H1 (cell line): ENCODE results near the gene BZW2. TPM values are rescaled to one million over a fixed set of nuclear protein-coding genes. Genes with fewer than 3 reads are reported as not detected.

Experiments used
- CTCF ChIA-PET: fragments of 300-600 bp; sonication (Branson Sonifier 250); formaldehyde crosslinking; loops from one replicate; lab custom pipeline; 2021; ENCODE audit not compliant: partially characterized antibody; lab: Charles Lee
- POLR2A ChIA-PET: fragments of 300-600 bp; sonication (Branson Sonifier 250); formaldehyde crosslinking; loops from one replicate; lab custom pipeline; 2021; ENCODE audit warnings: inconsistent platforms; ENCODE audit not compliant: partially characterized antibody; lab: Charles Lee
- DNase-seq, 2 experiments: peaks; one replicate each; pipeline versions ENCODE4 v3.0.0 to v3.0.0-alpha.2; 2010 to 2022; ENCODE audit warnings: low spot score in 2 of 2, low read depth in 1 of 2, mixed read lengths in 1 of 2
- FAIRE-seq: peaks from 2 replicates; lab custom pipeline; 2011; peaks lifted over from hg19 to GRCh38; lab: Jason Lieb, UNC
- H2AFZ ChIP-seq: 2 replicates; pipeline ENCODE4 v1.8.1; 2012; ENCODE audit warnings: low read length, inconsistent platforms
- H2AK5ac ChIP-seq: 2 replicates; pipeline ENCODE4 v1.6.1; 2013; ENCODE audit warnings: low read depth, low read length
- H2BK120ac ChIP-seq: replicated peaks from 2 replicates; pipeline ENCODE3; 2013; ENCODE audit warnings: low read depth, low read length, inconsistent platforms
- H2BK12ac ChIP-seq: 2 replicates; pipeline ENCODE4 v1.6.1; 2013; ENCODE audit warnings: low read depth, low read length
- H2BK15ac ChIP-seq: 2 replicates; pipeline ENCODE4 v1.6.1; 2013; ENCODE audit warnings: low read length
- H2BK20ac ChIP-seq: 2 replicates; pipeline ENCODE4 v1.6.1; 2013; ENCODE audit warnings: low read length
- H2BK5ac ChIP-seq: 2 replicates; pipeline ENCODE4 v1.6.1; 2013; ENCODE audit warnings: low read depth, low read length
- H3K14ac ChIP-seq: 2 replicates; pipeline ENCODE4 v1.6.1; 2013; ENCODE audit warnings: inconsistent platforms; ENCODE audit not compliant: insufficient read length
- H3K18ac ChIP-seq: 2 replicates; pipeline ENCODE4 v1.6.1; 2013; ENCODE audit warnings: low read length; ENCODE audit errors: extremely low read depth
- H3K23ac ChIP-seq: 2 replicates; pipeline ENCODE4 v1.6.1; 2013; ENCODE audit warnings: inconsistent platforms; ENCODE audit not compliant: insufficient read length
- H3K23me2 ChIP-seq: 2 replicates; pipeline ENCODE4 v1.6.1; 2013; ENCODE audit warnings: low read depth, low read length
- H3K27ac ChIP-seq: 2 replicates; pipeline ENCODE4 v1.6.1; 2011; ENCODE audit warnings: low read depth, low read length, inconsistent platforms
- H3K27me3 ChIP-seq, 4 experiments: replicated peaks in 1 of 4; 1 replicate in 1 of 4; 2 replicates in 3 of 4; pipeline versions ENCODE4 v1.6.1 to v1.8.1; 2011 to 2013; ENCODE audit warnings: low read length in 3 of 4, mild to moderate bottlenecking in 3 of 4, inconsistent platforms in 2 of 4, mixed read lengths in 2 of 4, moderate library complexity in 1 of 4; ENCODE audit not compliant: control insufficient read depth in 3 of 4, insufficient read depth in 3 of 4; ENCODE audit errors: extremely low read depth in 1 of 4
- H3K36me3 ChIP-seq, 4 experiments: 2 replicates each; pipeline versions ENCODE4 v1.6.1 to v1.8.1; 2011 to 2013; ENCODE audit warnings: mild to moderate bottlenecking in 4 of 4, low read length in 3 of 4, moderate library complexity in 2 of 4, control low read depth in 1 of 4, inconsistent platforms in 1 of 4; ENCODE audit not compliant: insufficient read depth in 4 of 4, control insufficient read depth in 2 of 4
- H3K4ac ChIP-seq: replicated peaks from 2 replicates; pipeline ENCODE3; 2013; ENCODE audit warnings: low read length, low read depth, mixed read lengths, inconsistent platforms; ENCODE audit not compliant: insufficient read length
- H3K4me1 ChIP-seq, 4 experiments: replicated peaks in 1 of 4; 1 replicate in 1 of 4; 2 replicates in 3 of 4; pipeline versions ENCODE4 v1.6.1 to v1.8.1; 2011 to 2013; ENCODE audit warnings: low read length in 3 of 4, inconsistent platforms in 2 of 4, mixed read lengths in 1 of 4; ENCODE audit not compliant: insufficient read depth in 4 of 4, control insufficient read depth in 3 of 4
- H3K4me2 ChIP-seq, 2 experiments: 2 replicates each; pipeline versions ENCODE4 v1.6.1 to v1.8.1; 2011 to 2013; ENCODE audit warnings: low read depth in 2 of 2, low read length in 2 of 2, control low read depth in 1 of 2, inconsistent platforms in 1 of 2, mild to moderate bottlenecking in 1 of 2; ENCODE audit not compliant: insufficient read depth in 1 of 2
- H3K4me3 ChIP-seq, 4 experiments: fragments of 200-600, 300-600 bp in 1 of 4; sonication (generic), shearing (Covaris generic), sonication (Bioruptor Twin) in 1 of 4; 2 replicates each; pipeline versions ENCODE4 v1.5.1 to v1.8.1; 2011 to 2016; ENCODE audit warnings: low read length in 4 of 4, low read depth in 3 of 4, control low read depth in 2 of 4, inconsistent platforms in 2 of 4, mild to moderate bottlenecking in 2 of 4, mixed read lengths in 1 of 4, moderate library complexity in 1 of 4; ENCODE audit not compliant: insufficient read depth in 2 of 4; ENCODE audit errors: extremely low read depth in 1 of 4
- H3K56ac ChIP-seq: replicated peaks from 2 replicates; pipeline ENCODE3; 2013; ENCODE audit warnings: low read depth, mild to moderate bottlenecking, mixed read lengths, low read length, inconsistent platforms; ENCODE audit not compliant: insufficient read length
- H3K79me1 ChIP-seq: 2 replicates; pipeline ENCODE4 v1.6.1; 2013; ENCODE audit warnings: low read depth, low read length, control low read depth
- H3K79me2 ChIP-seq, 2 experiments: 2 replicates each; pipeline versions ENCODE4 v1.6.1 to v1.8.1; 2012 to 2013; ENCODE audit warnings: low read length in 2 of 2, mild to moderate bottlenecking in 2 of 2, inconsistent platforms in 1 of 2; ENCODE audit not compliant: insufficient read depth in 2 of 2, control insufficient read depth in 1 of 2
- H3K9ac ChIP-seq, 4 experiments: replicated peaks in 1 of 4; 1 replicate in 1 of 4; 2 replicates in 3 of 4; pipeline versions ENCODE4 v1.6.1 to v1.8.1; 2011 to 2013; ENCODE audit warnings: low read depth in 3 of 4, low read length in 3 of 4, control low read depth in 2 of 4, mild to moderate bottlenecking in 2 of 4, moderate library complexity in 2 of 4, inconsistent platforms in 1 of 4; ENCODE audit errors: extremely low read depth in 1 of 4
- H3K9me3 ChIP-seq, 2 experiments: 2 replicates each; pipeline versions ENCODE4 v1.6.1 to v1.8.1; 2012 to 2013; ENCODE audit warnings: mild to moderate bottlenecking in 2 of 2, moderate library complexity in 2 of 2, control low read depth in 1 of 2, inconsistent platforms in 1 of 2, low read depth in 1 of 2, low read length in 1 of 2, mixed read lengths in 1 of 2; ENCODE audit not compliant: insufficient read depth in 2 of 2
- H4K20me1 ChIP-seq, 2 experiments: replicated peaks in 1 of 2; 2 replicates each; pipeline versions ENCODE3 to v1.8.1; 2011 to 2013; ENCODE audit warnings: inconsistent platforms in 2 of 2, low read length in 2 of 2, mild to moderate bottlenecking in 1 of 2; ENCODE audit not compliant: insufficient read depth in 2 of 2, control insufficient read depth in 1 of 2
- H4K5ac ChIP-seq: 2 replicates; pipeline ENCODE4 v1.6.1; 2013; ENCODE audit warnings: low read length, low read depth, mixed read lengths, inconsistent platforms; ENCODE audit not compliant: insufficient read length
- H4K8ac ChIP-seq: 2 replicates; pipeline ENCODE4 v1.8.0; 2013; ENCODE audit warnings: mild to moderate bottlenecking, moderate library complexity, low read length, inconsistent platforms; ENCODE audit not compliant: insufficient read depth; ENCODE audit errors: extremely low read depth
- H4K91ac ChIP-seq: replicated peaks from 2 replicates; pipeline ENCODE3; 2013; ENCODE audit warnings: low read length, mixed read lengths, inconsistent platforms; ENCODE audit not compliant: insufficient read length
- EP300 ChIP-seq, 2 experiments: IDR thresholded peaks; 1 replicate in 1 of 2; 2 replicates in 1 of 2; pipeline ENCODE4 v1.6.1; 2011 to 2012; ENCODE audit warnings: low read depth in 2 of 2, low read length in 2 of 2, mild to moderate bottlenecking in 2 of 2, borderline replicate concordance in 1 of 2, inconsistent platforms in 1 of 2, moderate library complexity in 1 of 2
- RAD21 ChIP-seq, 2 experiments: IDR thresholded peaks in 1 of 2; conservative IDR thresholded peaks in 1 of 2; 2 replicates each; pipeline ENCODE4 v1.6.1; 2011; ENCODE audit warnings: low read depth in 2 of 2, low read length in 2 of 2, improper control_type of control experiment in 1 of 2, inconsistent platforms in 1 of 2, mild to moderate bottlenecking in 1 of 2, moderate library complexity in 1 of 2
- WGBS, 2 experiments: shearing (Covaris generic) in 1 of 2; methylation state at CpG; one replicate each; pipeline versions ENCODE4 v1.1.6 to v1.1.7; 2013 to 2015; ENCODE audit warnings: low lambda C conversion rate in 2 of 2, mixed read lengths in 2 of 2, inconsistent platforms in 1 of 2, low coverage in 1 of 2, missing lambda C conversion rate in 1 of 2; ENCODE audit not compliant: insufficient replicate concordance in 2 of 2, insufficient coverage in 1 of 2, insufficient read length in 1 of 2; ENCODE audit errors: extremely low coverage in 1 of 2, missing lambda C conversion rate in 1 of 2; 5-methylcytosine and 5-hydroxymethylcytosine counted together
- polyA plus RNA-seq, 7 experiments: library from polyadenylated mRNA; depleted of rRNA in 3 of 7; stranded (reverse) in 5 of 7; unstranded in 2 of 7; fragments of >200 nt in 5 of 7; fragments of 200-250 nt in 2 of 7; gene quantifications; 1 replicate in 5 of 7; 2 replicates in 1 of 7; 4 replicates in 1 of 7; pipeline versions ENCODE4 v1.2.1 to v1.2.3, GENCODE V29; 2011 to 2013; ENCODE audit warnings: missing spikeins in 2 of 7, mixed read lengths in 2 of 7
- total RNA-seq: library from RNA; stranded (reverse); fragmentation: NEBNext Ultra II Directional; extraction: Animal tissue kit (Norgen Biotek cat#: 25700); gene quantifications from 2 replicates; pipeline ENCODE4 v1.2.1, GENCODE V29; 2021

BZW2 gene
- total and polyA plus RNA-seq, 2 of the 8 experiments (the other 6 are each of a cell fraction or from before 2014, with no cell fraction given): 32.3 to 103 TPM

- H3K14ac ChIP-seq: no peak overlapping the region
- TF ChIP-seq RAD21 (IDR thresholded peaks at IDR 0.05 in 1 of 2, conservative IDR thresholded peaks at IDR 0.05 in 1 of 2; ENCODE audit: low read depth in 2 of 2, low read length in 2 of 2): peak; percentile 11 to 22; a peak in 3 of 4 replicates
- TF ChIP-seq EP300 (IDR thresholded peaks at IDR 0.05; ENCODE audit: borderline replicate concordance in 1 of 2, low read depth in 2 of 2, low read length in 2 of 2): no peak
- no peak overlapping the region for H4K8ac ChIP-seq
- no peaks in the 10 kb centered on the region for H3K4me1 ChIP-seq
- no peaks in the 10 kb centered on the region for H3K9me3 ChIP-seq
- ChIA-PET CTCF (no interaction called here), POLR2A (no interaction called here)
- H4K20me1 ChIP-seq: no peaks in the 10 kb centered on the region
- no peak overlapping the region for H3K56ac ChIP-seq
- FAIRE-seq (no peak), DNase-seq (no peak)
- 93% methylated on average over 3 of the region's 3 CpGs; no CpG with 5 or more reads in 1 of the 2 experiments for WGBS, 2 experiments
- no peaks in the 10 kb centered on the region for H3K23me2 ChIP-seq
- H3K27ac ChIP-seq: no peak overlapping the region
- no peaks in the 10 kb centered on the region for H3K27me3 ChIP-seq
- H3K79me1 ChIP-seq: no peaks in the 10 kb centered on the region
- H3K36me3 ChIP-seq: peaks cover 0 to 4% (median 0%) of the 10 kb centered on the region in 4 experiments; a peak in 1 of 8 replicates
- H3K4me2 ChIP-seq: no peak overlapping the region
- H3K4ac ChIP-seq: no peak overlapping the region
- no peak overlapping the region for H3K23ac ChIP-seq
- no peak overlapping the region for H2AK5ac ChIP-seq
- no peak overlapping the region for H2BK15ac ChIP-seq
- H2BK120ac ChIP-seq: no peak overlapping the region
- no peak overlapping the region for H3K18ac ChIP-seq
- no peak overlapping the region for H2BK12ac ChIP-seq
- no peak overlapping the region for H2BK20ac ChIP-seq
- no peak overlapping the region for H4K5ac ChIP-seq
- H3K79me2 ChIP-seq: no peaks in the 10 kb centered on the region
- H3K9ac ChIP-seq: no peak overlapping the region
- no peak overlapping the region for H2AFZ ChIP-seq
- H2BK5ac ChIP-seq: no peak overlapping the region
- H4K91ac ChIP-seq: no peak overlapping the region
- H3K4me3 ChIP-seq: no peak overlapping the region
These were observed 41.9 kb upstream of the BZW2 start for GRCh38 chr7:16604054-16604453.
